GM12878 (cell line): ENCODE data around the gene IDH3A. TPM values are rescaled to one million over a fixed set of nuclear protein-coding genes. Genes with fewer than 3 reads are reported as not detected.

ENCODE experiments used
- ATAC-seq: fragments of 200-7000 bp; cut with Tn5 transposase; 3 replicates; pipeline ENCODE4 v1.9.1; 2020; ENCODE audit warnings: mild to moderate bottlenecking, moderate library complexity
- BruUV-seq: library from RNA; stranded (reverse); fragments of 400-500 nt; replicated peaks from 2 replicates; lab custom pipeline; 2021; lab: Mats Ljungman, UMichigan
- CTCF ChIA-PET: fragments of 300-600 bp; sonication (Branson Sonifier 250); formaldehyde crosslinking; extraction: SDS; loops from one replicate; lab custom pipeline; 2021; ENCODE audit warnings: inconsistent platforms; lab: Yijun Ruan, JAX
- POLR2A ChIA-PET: fragments of 350-600 bp; formaldehyde crosslinking; extraction: SDS; loops from one replicate; lab custom pipeline; 2021; ENCODE audit warnings: inconsistent platforms; lab: Charles Lee
- RAD21 ChIA-PET: fragments of 300-600 bp; sonication (Branson Sonifier 250); formaldehyde crosslinking; loops from one replicate; lab custom pipeline; 2023; ENCODE audit warnings: antibody characterized with exemption; ENCODE audit not compliant: unreplicated experiment; lab: Charles Lee
- SMC1A ChIA-PET: fragments of 300-600 bp; sonication (Branson Sonifier 250); formaldehyde crosslinking; loops from one replicate; lab custom pipeline; 2023; ENCODE audit not compliant: unreplicated experiment, uncharacterized antibody; lab: Charles Lee
- DNase-seq: peaks from one replicate; pipeline ENCODE4 v3.0.0-alpha.2; 2011; ENCODE audit warnings: low read depth, low spot score
- FAIRE-seq: peaks from 3 replicates; lab custom pipeline; 2011; peaks lifted over from hg19 to GRCh38; lab: Jason Lieb, UNC
- H2AFZ ChIP-seq: 2 replicates; pipeline ENCODE4 v1.6.0; 2011; ENCODE audit warnings: low read depth, low read length, control low read depth; ENCODE audit not compliant: control insufficient read depth
- H3K27ac ChIP-seq: 2 replicates; pipeline ENCODE4 v1.5.1; 2011; ENCODE audit warnings: control low read depth; ENCODE audit not compliant: control insufficient read depth, insufficient read depth
- H3K27me3 ChIP-seq, 2 experiments: replicated peaks in 1 of 2; 2 replicates each; pipeline versions ENCODE4 v1.6.0 to v1.6.1; 2011; ENCODE audit warnings: low read length in 1 of 2; ENCODE audit not compliant: control insufficient read depth in 2 of 2, insufficient read depth in 2 of 2
- H3K36me3 ChIP-seq, 2 experiments: 2 replicates each; pipeline ENCODE4 v1.5.1; 2011; ENCODE audit warnings: low read length in 1 of 2; ENCODE audit not compliant: control insufficient read depth in 2 of 2, insufficient read depth in 2 of 2
- H3K4me1 ChIP-seq: 2 replicates; pipeline ENCODE4 v1.6.1; 2011; ENCODE audit warnings: mild to moderate bottlenecking, low read length, moderate library complexity, mixed read lengths; ENCODE audit not compliant: control insufficient read depth, insufficient read depth
- H3K4me2 ChIP-seq: 2 replicates; pipeline ENCODE4 v1.6.0; 2011; ENCODE audit warnings: control low read depth; ENCODE audit not compliant: control insufficient read depth, insufficient read depth
- H3K4me3 ChIP-seq: fragments of 200-600 bp; sonication (generic); 2 replicates; pipeline ENCODE4 v1.5.1; 2016
- H3K79me2 ChIP-seq: 2 replicates; pipeline ENCODE4 v1.6.0; 2011; ENCODE audit warnings: low read length; ENCODE audit not compliant: control insufficient read depth, insufficient read depth
- H3K9ac ChIP-seq: 2 replicates; pipeline ENCODE4 v1.8.0; 2011; ENCODE audit warnings: low read length, control low read depth, mixed read lengths; ENCODE audit not compliant: control insufficient read depth, insufficient read depth
- H3K9me3 ChIP-seq: replicated peaks from 3 replicates; pipeline ENCODE4 v1.5.1; 2011; ENCODE audit warnings: mild to moderate bottlenecking, low read length; ENCODE audit not compliant: control insufficient read depth, insufficient read depth
- H4K20me1 ChIP-seq: 2 replicates; pipeline ENCODE4 v1.6.0; 2011; ENCODE audit not compliant: control insufficient read depth, insufficient read depth
- BRCA1 ChIP-seq: IDR thresholded peaks from 2 replicates; pipeline ENCODE4 v1.6.1; 2011; ENCODE audit warnings: low read depth, low read length, improper control_type of control experiment
- CBX5 ChIP-seq: sonication (generic); IDR thresholded peaks from 2 replicates; pipeline ENCODE4 v1.6.1; 2016; ENCODE audit warnings: low read depth, moderate library complexity, mild to moderate bottlenecking, inconsistent platforms
- ETV6 ChIP-seq, 2 experiments: fragments of 450-650 bp in 1 of 2; IDR thresholded peaks in 1 of 2; conservative IDR thresholded peaks in 1 of 2; 2 replicates each; pipeline ENCODE4 v1.6.1; 2014; ENCODE audit warnings: antibody characterized with exemption in 1 of 2, borderline replicate concordance in 1 of 2, low read depth in 1 of 2, mild to moderate bottlenecking in 1 of 2, moderate library complexity in 1 of 2
- GATAD2B ChIP-seq: fragments of 450-650 bp; conservative IDR thresholded peaks from 2 replicates; pipeline ENCODE4 v1.6.1; 2017; ENCODE audit warnings: low read depth, mild to moderate bottlenecking, moderate library complexity
- NFXL1 ChIP-seq: fragments of 450-650 bp; IDR thresholded peaks from 2 replicates; pipeline ENCODE4 v1.6.1; 2017; ENCODE audit warnings: antibody characterized with exemption, mild to moderate bottlenecking, borderline replicate concordance
- WGBS: methylation state at CpG from one replicate; pipeline ENCODE4 v1.1.6; 2016; ENCODE audit warnings: low lambda C conversion rate; ENCODE audit not compliant: insufficient replicate concordance, insufficient coverage; ENCODE audit errors: missing lambda C conversion rate; 5-methylcytosine and 5-hydroxymethylcytosine counted together
- in situ Hi-C: fragments of 300-500 bp; cut with MboI; formaldehyde crosslinking; loops from 9 replicates; pipeline ENCODE4 v1.14.3; 2018; ENCODE audit warnings: mixed read lengths
- intact Hi-C: fragments of 100-400 bp; cut with micrococcal nuclease; formaldehyde crosslinking; loops from one replicate; pipeline ENCODE4 v1.14.2; 2022; ENCODE audit not compliant: unreplicated experiment
- polyA plus RNA-seq, 11 experiments: library from polyadenylated mRNA; depleted of rRNA in 4 of 11; unstranded in 6 of 11; stranded (reverse) in 5 of 11; fragments of >200 nt; fragmentation: Nextera tagmentation in 4 of 11; fragmentation: Illumina TruSeq in 1 of 11; extraction: Ambion mirVana in 4 of 11; extraction: Trizol in 1 of 11; gene quantifications; 1 replicate in 1 of 11; 2 replicates in 10 of 11; pipeline versions ENCODE4 v1.2.1 to v1.2.3, GENCODE V29; 2011 to 2016; ENCODE audit warnings: inconsistent platforms in 2 of 11, missing spikeins in 2 of 11, low read depth in 1 of 11
- total RNA-seq, 4 experiments: library from RNA; depleted of rRNA in 3 of 4; stranded (reverse); fragments of >200 nt in 3 of 4; fragmentation: Illumina TruSeq in 1 of 4; extraction: Trizol in 1 of 4; gene quantifications; 2 replicates each; pipeline versions ENCODE4 v1.2.1 to v1.2.3, GENCODE V29; 2013 to 2021

Gene IDH3A
- total and polyA plus RNA-seq, 10 of the 15 experiments (the other 5 are each of a cell fraction or from before 2014, with no cell fraction given) = 83.9 to 254 (median 195) TPM

GRCh38 chr15:78220713-78221112 is 71.6 kb downstream of the IDH3A start:
- H3K9me3 ChIP-seq = no peaks in the 10 kb centered on the region; the same call in 2 of the 3 replicates
- ChIA-PET RAD21 (no interaction called here), POLR2A (no interaction called here), SMC1A (no interaction called here), CTCF (no interaction called here)
- H3K27me3 ChIP-seq = no peaks in the 10 kb centered on the region
- intact Hi-C loops (no loop called here), in situ Hi-C loops (no loop called here)
- FAIRE-seq (no peak), DNase-seq (no peak), ATAC-seq (no peak)
- no peak overlapping the region for H3K27ac ChIP-seq
- no TSS peak for BruUV-seq
- no peak overlapping the region for H3K9ac ChIP-seq
- H3K4me1 ChIP-seq = peaks cover 1% of the 10 kb centered on the region; the same call in 1 of the 2 replicates
- no peak overlapping the region for H3K4me3 ChIP-seq
- H3K4me2 ChIP-seq = no peak overlapping the region
- H3K79me2 ChIP-seq = no peaks in the 10 kb centered on the region
- H3K36me3 ChIP-seq = no peaks in the 10 kb centered on the region
- no peak for TF ChIP-seq GATAD2B
- no peak for TF ChIP-seq NFXL1
- no peak for TF ChIP-seq BRCA1
- TF ChIP-seq CBX5 = no peak
- no peak for TF ChIP-seq ETV6 (conservative IDR thresholded peaks at IDR 0.05 in 1 of 2, IDR thresholded peaks at IDR 0.05 in 1 of 2; ENCODE audit: borderline replicate concordance in 1 of 2, low read depth in 1 of 2)
- TF ChIP-seq, all 136 proteins: peak for 0
- 0% methylated on average over 1 of the region's 1 CpG for WGBS
- Histone ChIP-seq H2AFZ (no peak overlapping the region), H4K20me1 (no peaks in the 10 kb centered on the region)

Other genes with a start within 250 kb of the IDH3A start
- 18.4 and 21.9 TPM in 2 replicates for gene TBC1D2B, start 71.7 kb upstream of the IDH3A start, total RNA-seq (2014; rRNA removed)
- gene TBC1D2B, start 71.7 kb upstream of the IDH3A start, total RNA-seq (2014; rRNA removed; fragmentation: Illumina TruSeq; extraction: Trizol) = 17.0 and 20.4 TPM in 2 replicates
- gene TBC1D2B, start 71.7 kb upstream of the IDH3A start, total RNA-seq (2021) = 27.0 and 28.7 TPM in 2 replicates
- 53.4 and 75.9 TPM in 2 replicates for gene TBC1D2B, start 71.7 kb upstream of the IDH3A start, polyA plus RNA-seq (2011; rRNA removed)
- 22.7 and 26.1 TPM in 2 replicates for gene TBC1D2B, start 71.7 kb upstream of the IDH3A start, polyA plus RNA-seq (2014; fragmentation: Illumina TruSeq; extraction: Trizol)
- gene TBC1D2B, start 71.7 kb upstream of the IDH3A start, polyA plus RNA-seq (2014; fragmentation: Nextera tagmentation; extraction: Ambion mirVana) = 1 to 10 TPM; 1.3 to 1.4 TPM
- gene TBC1D2B, start 71.7 kb upstream of the IDH3A start, polyA plus RNA-seq (2014; rRNA removed) = 22.4 and 25.6 TPM in 2 replicates
- gene TBC1D2B, start 71.7 kb upstream of the IDH3A start, polyA plus RNA-seq (2016; fragmentation: Nextera tagmentation; extraction: Ambion mirVana) = 1 to 10 TPM; 2.7 to 8.2 TPM
- gene SH2D7, start 56.8 kb upstream of the IDH3A start, total RNA-seq (2014; rRNA removed) = 0.06 TPM in 1 of 2 replicates, not detected in the other
- not detected in 2 replicates for gene SH2D7, start 56.8 kb upstream of the IDH3A start, total RNA-seq (2014; rRNA removed; fragmentation: Illumina TruSeq; extraction: Trizol)
- 0.08 TPM in 1 of 2 replicates, not detected in the other for gene SH2D7, start 56.8 kb upstream of the IDH3A start, total RNA-seq (2021)
- gene SH2D7, start 56.8 kb upstream of the IDH3A start, polyA plus RNA-seq (2011; rRNA removed) = not detected in 2 replicates
- 0.04 TPM in 1 of 2 replicates, not detected in the other for gene SH2D7, start 56.8 kb upstream of the IDH3A start, polyA plus RNA-seq (2014; fragmentation: Illumina TruSeq; extraction: Trizol)
- not detected for gene SH2D7, start 56.8 kb upstream of the IDH3A start, polyA plus RNA-seq (2014; fragmentation: Nextera tagmentation; extraction: Ambion mirVana)
- not detected in 2 replicates for gene SH2D7, start 56.8 kb upstream of the IDH3A start, polyA plus RNA-seq (2014; rRNA removed)
- gene SH2D7, start 56.8 kb upstream of the IDH3A start, polyA plus RNA-seq (2016; fragmentation: Nextera tagmentation; extraction: Ambion mirVana) = not detected
- gene CIB2, start 17.9 kb upstream of the IDH3A start, total RNA-seq (2014; rRNA removed) = 7.2 and 8.8 TPM in 2 replicates
- 5.9 and 6.8 TPM in 2 replicates for gene CIB2, start 17.9 kb upstream of the IDH3A start, total RNA-seq (2014; rRNA removed; fragmentation: Illumina TruSeq; extraction: Trizol)
- 6.9 and 7.2 TPM in 2 replicates for gene CIB2, start 17.9 kb upstream of the IDH3A start, total RNA-seq (2021)
- 7.4 and 11.7 TPM in 2 replicates for gene CIB2, start 17.9 kb upstream of the IDH3A start, polyA plus RNA-seq (2011; rRNA removed)
- gene CIB2, start 17.9 kb upstream of the IDH3A start, polyA plus RNA-seq (2014; fragmentation: Illumina TruSeq; extraction: Trizol) = 7.9 and 11.7 TPM in 2 replicates
- gene CIB2, start 17.9 kb upstream of the IDH3A start, polyA plus RNA-seq (2014; fragmentation: Nextera tagmentation; extraction: Ambion mirVana) = 1 to 10 TPM in 1 of 2 experiments, under 1 TPM in 1; 0.56 to 1.6 TPM
- 7.2 and 8.2 TPM in 2 replicates for gene CIB2, start 17.9 kb upstream of the IDH3A start, polyA plus RNA-seq (2014; rRNA removed)
- gene CIB2, start 17.9 kb upstream of the IDH3A start, polyA plus RNA-seq (2016; fragmentation: Nextera tagmentation; extraction: Ambion mirVana) = 10 to 100 TPM in 1 of 2 experiments, 1 to 10 TPM in 1; 1.5 to 12.1 TPM
- 0.45 and 0.54 TPM in 2 replicates for gene ACSBG1, start 85.2 kb downstream of the IDH3A start, total RNA-seq (2014; rRNA removed)
- 0.32 and 0.36 TPM in 2 replicates for gene ACSBG1, start 85.2 kb downstream of the IDH3A start, total RNA-seq (2014; rRNA removed; fragmentation: Illumina TruSeq; extraction: Trizol)
- gene ACSBG1, start 85.2 kb downstream of the IDH3A start, total RNA-seq (2021) = 0.49 and 1.1 TPM in 2 replicates
- 0.45 and 0.60 TPM in 2 replicates for gene ACSBG1, start 85.2 kb downstream of the IDH3A start, polyA plus RNA-seq (2011; rRNA removed)
- gene ACSBG1, start 85.2 kb downstream of the IDH3A start, polyA plus RNA-seq (2014; fragmentation: Illumina TruSeq; extraction: Trizol) = 0.75 and 2.5 TPM in 2 replicates
- gene ACSBG1, start 85.2 kb downstream of the IDH3A start, polyA plus RNA-seq (2014; fragmentation: Nextera tagmentation; extraction: Ambion mirVana) = under 1 TPM; 0.11 to 0.19 TPM
- gene ACSBG1, start 85.2 kb downstream of the IDH3A start, polyA plus RNA-seq (2014; rRNA removed) = 0.33 and 0.88 TPM in 2 replicates
- gene ACSBG1, start 85.2 kb downstream of the IDH3A start, polyA plus RNA-seq (2016; fragmentation: Nextera tagmentation; extraction: Ambion mirVana) = under 1 TPM; 0.39 to 0.71 TPM
- gene DNAJA4, start 115.2 kb downstream of the IDH3A start, total RNA-seq (2014; rRNA removed) = 4.6 and 4.7 TPM in 2 replicates
- 3.7 TPM in 2 replicates for gene DNAJA4, start 115.2 kb downstream of the IDH3A start, total RNA-seq (2014; rRNA removed; fragmentation: Illumina TruSeq; extraction: Trizol)
- gene DNAJA4, start 115.2 kb downstream of the IDH3A start, total RNA-seq (2021) = 5.9 and 6.4 TPM in 2 replicates
- gene DNAJA4, start 115.2 kb downstream of the IDH3A start, polyA plus RNA-seq (2011; rRNA removed) = 0.01 and 0.07 TPM in 2 replicates
- 7.2 and 8.5 TPM in 2 replicates for gene DNAJA4, start 115.2 kb downstream of the IDH3A start, polyA plus RNA-seq (2014; fragmentation: Illumina TruSeq; extraction: Trizol)
- gene DNAJA4, start 115.2 kb downstream of the IDH3A start, polyA plus RNA-seq (2014; fragmentation: Nextera tagmentation; extraction: Ambion mirVana) = 1 to 10 TPM; 1.2 to 2.2 TPM
- gene DNAJA4, start 115.2 kb downstream of the IDH3A start, polyA plus RNA-seq (2014; rRNA removed) = 9.8 and 10.4 TPM in 2 replicates
- gene DNAJA4, start 115.2 kb downstream of the IDH3A start, polyA plus RNA-seq (2016; fragmentation: Nextera tagmentation; extraction: Ambion mirVana) = 1 to 10 TPM; 3.7 to 4.4 TPM
- gene SKIC8, start 150.2 kb downstream of the IDH3A start, total RNA-seq (2014; rRNA removed) = 106 and 118 TPM in 2 replicates
- 117 and 122 TPM in 2 replicates for gene SKIC8, start 150.2 kb downstream of the IDH3A start, total RNA-seq (2014; rRNA removed; fragmentation: Illumina TruSeq; extraction: Trizol)
- gene SKIC8, start 150.2 kb downstream of the IDH3A start, total RNA-seq (2021) = 57.0 and 60.0 TPM in 2 replicates
- 135 and 155 TPM in 2 replicates for gene SKIC8, start 150.2 kb downstream of the IDH3A start, polyA plus RNA-seq (2011; rRNA removed)
- gene SKIC8, start 150.2 kb downstream of the IDH3A start, polyA plus RNA-seq (2014; fragmentation: Illumina TruSeq; extraction: Trizol) = 95.7 and 120 TPM in 2 replicates
- gene SKIC8, start 150.2 kb downstream of the IDH3A start, polyA plus RNA-seq (2014; fragmentation: Nextera tagmentation; extraction: Ambion mirVana) = 100 to 1,000 TPM; 214 to 288 TPM
- 91.1 and 97.2 TPM in 2 replicates for gene SKIC8, start 150.2 kb downstream of the IDH3A start, polyA plus RNA-seq (2014; rRNA removed)
- 100 to 1,000 TPM; 174 to 189 TPM for gene SKIC8, start 150.2 kb downstream of the IDH3A start, polyA plus RNA-seq (2016; fragmentation: Nextera tagmentation; extraction: Ambion mirVana)
- not detected in 2 replicates for gene CRABP1, start 191.0 kb downstream of the IDH3A start, total RNA-seq (2014; rRNA removed)
- not detected in 2 replicates for gene CRABP1, start 191.0 kb downstream of the IDH3A start, total RNA-seq (2014; rRNA removed; fragmentation: Illumina TruSeq; extraction: Trizol)
- gene CRABP1, start 191.0 kb downstream of the IDH3A start, total RNA-seq (2021) = 0.37 and 0.41 TPM in 2 replicates
- gene CRABP1, start 191.0 kb downstream of the IDH3A start, polyA plus RNA-seq (2011; rRNA removed) = not detected in 2 replicates
- not detected in 2 replicates for gene CRABP1, start 191.0 kb downstream of the IDH3A start, polyA plus RNA-seq (2014; fragmentation: Illumina TruSeq; extraction: Trizol)
- not detected for gene CRABP1, start 191.0 kb downstream of the IDH3A start, polyA plus RNA-seq (2014; fragmentation: Nextera tagmentation; extraction: Ambion mirVana)
- gene CRABP1, start 191.0 kb downstream of the IDH3A start, polyA plus RNA-seq (2014; rRNA removed) = not detected in 2 replicates
- under 1 TPM in 1 of 2 experiments, not detected in 1; 0.21 TPM for gene CRABP1, start 191.0 kb downstream of the IDH3A start, polyA plus RNA-seq (2016; fragmentation: Nextera tagmentation; extraction: Ambion mirVana)